Stimulated activated CD4-positive, alpha-beta T cell treated with anti-CD3 and anti-CD28 coated beads, Interleukin-15, amount 100 ng/mL, for 48 hours (primary cell): ENCODE results near the gene FAM217B.
"Not testable (repeated sequence)": the region's sequence is repeated elsewhere in the genome, so short reads cannot be mapped to it uniquely, and the experiment has no call there.

ENCODE experiments used
- DNase-seq, 2 donors: peaks; one replicate each; pipeline ENCODE4 v3.0.0-alpha.2; 2020; ENCODE audit warnings: low read depth in 2 of 2

The FAM217B gene

DNA sequence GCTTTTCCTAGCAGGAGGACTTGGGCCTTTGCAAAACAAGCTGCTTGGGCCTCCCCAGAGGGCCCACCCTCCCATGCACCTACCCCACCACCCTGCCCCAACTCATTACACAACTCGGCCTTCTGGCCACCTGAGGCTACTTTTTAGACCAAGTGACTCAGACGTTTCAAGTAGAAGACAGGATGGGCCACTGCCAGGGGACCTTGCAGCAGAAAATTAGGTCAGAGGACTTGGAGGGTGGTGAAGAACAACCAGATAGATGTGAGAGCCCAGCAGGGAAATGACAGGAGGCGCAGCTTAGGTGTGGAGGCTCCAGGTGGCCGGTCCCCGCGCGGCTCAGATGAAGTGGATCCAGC, 1.5 kb upstream of the FAM217B start:
- no peak for DNase-seq

DNA sequence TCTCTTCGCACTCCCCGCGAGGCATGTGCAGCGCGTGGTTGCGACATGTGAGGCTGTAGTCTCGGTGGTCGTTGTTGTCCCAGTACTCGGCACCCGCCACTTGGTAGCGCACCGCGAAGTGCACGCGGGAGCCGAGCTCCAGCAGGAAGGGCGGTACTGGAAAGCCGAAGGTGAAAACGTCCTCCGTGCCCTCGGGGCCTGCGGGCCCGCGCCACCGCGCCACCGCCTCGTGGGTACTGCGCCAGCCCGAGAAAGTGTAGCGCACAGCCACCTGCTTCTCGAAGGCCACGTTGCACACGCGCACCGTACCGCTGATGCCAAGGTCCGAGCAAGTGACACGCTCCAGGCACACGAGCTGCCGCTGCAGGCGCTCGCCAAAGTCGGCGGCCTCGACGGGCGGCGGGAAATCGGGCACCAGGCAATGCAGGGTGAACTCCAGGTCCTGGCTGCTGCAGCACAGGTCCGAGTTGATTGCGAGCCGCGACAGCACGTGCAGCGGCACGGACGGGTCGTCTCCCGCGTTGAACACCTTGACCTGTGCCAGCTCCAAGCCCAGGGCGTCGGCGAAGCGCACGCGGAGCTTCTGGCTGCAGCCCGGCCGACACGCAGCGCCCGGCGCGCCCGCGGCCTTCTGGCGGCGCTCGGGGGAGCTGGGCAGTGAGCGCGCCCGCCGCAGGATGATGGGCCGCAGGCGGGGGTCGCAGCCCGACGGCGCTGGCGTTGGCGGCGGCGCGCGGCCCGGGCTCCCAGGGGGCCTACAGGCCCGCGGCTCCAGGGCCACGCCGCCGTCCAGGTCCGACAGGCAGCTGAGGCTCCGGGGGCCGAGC, 924 bp upstream of the FAM217B start:
- DNase-seq: no peak

DNA sequence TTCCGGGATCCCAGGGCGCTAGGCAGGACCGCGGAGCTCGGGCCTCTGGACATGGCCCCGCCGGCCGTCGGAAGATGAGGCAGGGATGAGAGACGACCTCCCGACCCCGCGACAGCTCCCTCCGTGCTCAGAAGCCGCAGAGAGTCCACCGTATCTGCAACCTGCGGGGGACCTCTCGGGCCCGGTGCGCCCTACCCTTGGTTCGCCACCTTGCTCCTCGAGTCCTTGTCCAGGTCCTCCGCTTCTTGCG, 385 bp upstream of the FAM217B start:
- DNase-seq: no peak

DNA sequence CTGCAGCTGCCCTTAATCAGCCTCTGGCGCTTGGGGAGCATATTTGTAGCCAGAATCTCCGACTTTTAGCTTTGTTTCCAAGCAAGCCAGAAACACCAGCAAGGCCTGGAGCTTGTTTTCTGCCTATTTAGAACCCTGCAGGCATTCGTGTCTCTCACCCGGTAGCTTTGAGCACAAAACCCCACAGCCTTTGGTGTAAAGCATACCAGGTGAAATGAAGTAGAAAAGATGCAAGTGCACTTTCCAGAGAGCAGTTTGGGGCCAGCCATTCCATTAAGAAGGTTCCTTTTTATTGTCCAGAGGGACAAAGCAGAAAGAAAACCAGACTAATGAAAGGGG, 736 bp downstream of the FAM217B start:
- DNase-seq: no peak

DNA sequence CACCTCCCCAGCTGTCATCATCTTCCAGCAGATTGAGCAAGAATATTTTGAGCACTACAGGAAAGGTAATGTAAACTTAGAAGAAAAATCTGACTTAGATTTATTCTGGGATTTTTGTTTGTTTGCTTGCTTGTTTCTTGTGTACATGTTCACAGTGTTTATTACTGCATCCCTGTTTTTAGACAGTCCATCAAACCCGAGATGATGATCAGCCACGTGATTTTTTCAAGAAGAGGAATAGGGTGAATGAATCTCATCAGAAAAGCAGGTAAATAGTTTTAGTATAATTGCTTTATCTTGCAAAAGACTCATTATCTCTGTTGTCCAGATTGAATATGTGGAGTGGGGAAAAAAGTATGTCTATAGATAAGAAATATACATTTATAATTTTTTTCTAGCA, 2.1 kb downstream of the FAM217B start:
- no peak for DNase-seq

DNA sequence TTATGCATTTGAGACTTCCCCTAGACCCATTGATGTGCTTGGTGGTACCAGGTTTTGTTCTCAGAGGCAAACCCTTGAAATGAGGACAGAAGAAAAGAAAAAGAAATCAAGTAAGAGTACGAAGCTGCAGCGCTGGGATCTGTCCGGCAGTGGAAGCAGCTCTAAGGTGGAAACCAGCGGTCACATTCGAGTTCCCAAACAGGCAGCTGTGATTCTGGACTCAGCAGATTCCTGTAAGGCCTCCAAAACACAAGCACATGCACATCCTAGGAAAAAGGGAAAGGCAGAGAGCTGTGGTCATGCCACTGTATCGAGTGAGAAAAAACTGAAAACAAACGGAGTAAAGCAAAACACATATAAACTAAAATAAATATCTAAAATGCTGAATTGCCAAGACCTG, 4.5 kb downstream of the FAM217B start:
- no peak for DNase-seq

DNA sequence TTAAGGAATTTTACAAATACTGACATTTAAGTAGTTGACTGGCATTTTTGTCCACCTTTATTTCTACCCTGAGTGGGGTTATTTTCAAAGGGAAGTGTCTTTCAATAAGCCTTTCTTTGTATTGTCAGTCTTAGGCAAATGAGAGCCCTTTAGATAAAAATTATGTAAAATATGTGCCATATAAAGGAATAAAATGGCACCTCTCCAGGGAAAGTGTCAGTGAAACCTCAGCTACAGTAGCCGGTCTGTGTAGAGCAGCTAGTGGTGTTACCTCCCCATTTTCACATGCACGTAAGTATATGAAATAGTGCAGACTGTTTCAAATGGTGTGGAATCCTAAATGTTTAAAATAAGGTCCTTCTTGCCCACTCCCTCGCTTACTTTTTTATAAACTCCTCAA, 5.0 kb downstream of the FAM217B start:
- no peak for DNase-seq

DNA sequence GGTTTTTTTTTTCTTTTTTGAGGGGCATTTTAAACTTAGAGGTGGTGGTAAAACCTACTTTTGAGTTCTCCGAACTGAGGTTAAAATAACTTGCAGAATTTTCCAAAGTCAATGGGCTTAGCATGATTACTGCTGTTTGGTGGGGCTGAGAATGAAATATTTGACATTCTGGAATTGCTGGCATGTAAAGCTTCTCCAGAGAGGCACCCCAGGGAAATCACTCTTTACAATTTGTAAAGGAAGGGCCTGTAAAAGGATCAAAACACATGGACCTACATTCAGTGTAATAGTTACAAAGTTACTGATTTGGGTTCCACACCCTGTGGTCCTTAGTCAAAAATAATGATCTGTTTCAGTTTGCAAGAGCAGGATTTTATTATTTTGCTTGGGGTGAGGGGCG, 5.5 kb downstream of the FAM217B start:
- DNase-seq: no peak

DNA sequence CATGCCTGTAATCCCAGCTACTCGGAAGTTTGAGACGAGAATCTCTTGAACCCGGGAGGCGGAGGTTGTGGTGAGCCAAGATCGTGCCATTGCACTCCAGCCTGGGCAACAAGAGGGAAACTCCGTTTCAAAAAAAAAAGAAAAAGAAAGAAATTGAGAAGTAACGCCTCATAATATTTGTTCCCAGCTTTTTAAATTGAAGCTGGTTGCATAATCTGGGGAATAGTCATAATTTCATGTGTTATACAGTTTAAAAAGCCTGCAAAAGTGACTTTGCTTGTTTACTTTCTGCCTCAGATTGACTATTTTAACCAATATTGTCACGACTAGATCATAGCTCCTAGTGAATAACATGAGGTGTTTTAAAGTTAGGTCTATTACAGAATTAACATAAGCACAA, 7.2 kb downstream of the FAM217B start:
- no peak for DNase-seq

DNA sequence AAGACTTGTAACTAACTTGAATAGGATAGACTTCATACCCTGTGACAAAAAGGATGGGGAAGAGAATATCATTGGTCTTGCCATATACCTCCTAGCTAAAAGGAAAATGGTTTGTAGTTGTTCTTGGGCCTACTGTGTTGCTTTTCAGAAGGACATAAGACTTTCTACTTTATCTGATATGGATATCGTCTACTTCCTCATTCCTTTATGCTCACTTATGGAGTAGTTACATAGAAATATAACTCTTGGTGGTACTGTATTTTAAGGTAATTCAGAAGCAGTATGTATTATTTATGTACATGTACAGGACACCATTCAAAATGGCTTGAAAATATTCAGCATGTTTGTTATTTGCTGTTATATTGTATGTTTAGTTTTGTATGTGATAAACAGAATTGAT, 8.0 kb downstream of the FAM217B start:
- DNase-seq: no peak

DNA sequence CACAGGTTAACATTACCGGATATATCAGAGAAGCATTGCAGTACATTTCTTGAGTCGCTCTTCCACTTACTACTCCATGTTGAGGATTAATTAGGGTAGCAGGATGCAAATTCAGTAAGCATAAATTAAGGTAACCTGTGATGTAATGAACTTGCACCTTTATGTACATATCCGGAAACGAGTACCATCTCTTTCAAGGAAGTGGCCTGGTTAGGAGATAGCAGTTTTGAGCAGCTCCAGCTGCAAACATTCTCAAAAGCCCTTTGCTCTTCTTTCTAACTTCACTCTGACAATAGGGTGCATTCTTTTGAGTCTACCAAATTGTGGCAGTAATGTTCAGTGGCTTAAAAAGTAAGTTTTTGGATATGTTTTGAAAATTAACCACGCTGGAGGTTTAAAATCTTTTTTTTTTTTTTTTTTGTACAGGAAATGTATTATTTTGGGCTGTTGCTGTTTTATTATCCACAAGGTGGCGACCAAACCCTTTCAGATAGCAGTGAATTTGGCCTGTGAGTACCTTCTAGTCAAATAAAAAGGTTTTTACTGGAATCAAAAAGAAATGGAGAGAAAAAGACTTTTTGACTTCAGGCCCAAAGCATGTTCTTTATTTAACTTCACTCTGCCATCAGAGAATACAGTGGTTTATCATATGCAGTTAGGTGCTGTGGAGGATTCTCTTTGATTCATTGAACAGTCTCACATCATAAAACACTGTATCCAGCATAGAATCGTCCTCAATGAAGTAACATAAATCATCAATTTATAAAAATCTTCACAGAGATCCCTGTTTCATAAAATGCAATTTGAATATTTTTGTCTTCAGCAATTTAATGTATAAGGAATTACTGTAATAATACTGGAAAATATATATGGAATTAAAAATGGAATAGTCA, 8.9 kb downstream of the FAM217B start:
- DNase-seq: no peak

DNA sequence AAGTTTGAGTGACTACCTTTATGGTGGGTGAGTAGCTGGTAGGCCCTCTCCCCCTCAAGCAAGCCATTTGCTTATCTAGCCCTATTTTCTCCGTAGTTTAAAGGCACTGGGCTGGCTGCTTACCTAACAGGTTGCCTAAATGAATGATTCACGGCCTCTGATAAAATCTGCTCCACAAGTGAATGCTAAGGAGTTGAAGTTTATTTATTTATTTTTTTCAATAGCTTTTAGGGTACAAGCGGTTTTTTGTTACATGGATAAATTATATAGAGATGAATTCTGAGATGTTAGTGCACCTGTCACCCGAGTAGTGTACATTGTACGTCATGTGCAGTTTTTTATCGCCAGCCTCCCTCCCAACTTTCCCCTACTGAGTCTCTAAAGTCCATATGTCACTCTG, 9.7 kb downstream of the FAM217B start:
- DNase-seq: no peak

DNA sequence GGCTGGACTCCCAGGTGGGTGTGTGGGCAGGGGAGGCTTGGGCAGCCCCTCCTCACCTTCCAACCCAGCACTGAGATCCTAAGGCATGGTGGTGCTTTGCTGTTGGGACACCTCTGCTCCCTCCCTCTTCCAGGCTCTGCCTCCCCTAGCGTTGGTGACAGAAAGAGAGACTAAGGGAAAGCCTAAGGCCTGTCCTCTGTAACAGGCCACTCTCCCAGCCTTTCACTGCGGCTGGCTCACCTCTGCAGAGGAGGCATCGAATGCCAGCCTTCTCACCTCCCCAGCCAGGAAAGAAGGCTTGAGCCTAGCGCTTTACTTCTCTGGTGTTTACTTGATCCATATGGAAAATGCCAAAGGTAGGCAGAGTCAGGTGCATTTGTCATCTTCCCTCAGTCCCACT, 14.5 kb downstream of the FAM217B start:
- no peak for DNase-seq

DNA sequence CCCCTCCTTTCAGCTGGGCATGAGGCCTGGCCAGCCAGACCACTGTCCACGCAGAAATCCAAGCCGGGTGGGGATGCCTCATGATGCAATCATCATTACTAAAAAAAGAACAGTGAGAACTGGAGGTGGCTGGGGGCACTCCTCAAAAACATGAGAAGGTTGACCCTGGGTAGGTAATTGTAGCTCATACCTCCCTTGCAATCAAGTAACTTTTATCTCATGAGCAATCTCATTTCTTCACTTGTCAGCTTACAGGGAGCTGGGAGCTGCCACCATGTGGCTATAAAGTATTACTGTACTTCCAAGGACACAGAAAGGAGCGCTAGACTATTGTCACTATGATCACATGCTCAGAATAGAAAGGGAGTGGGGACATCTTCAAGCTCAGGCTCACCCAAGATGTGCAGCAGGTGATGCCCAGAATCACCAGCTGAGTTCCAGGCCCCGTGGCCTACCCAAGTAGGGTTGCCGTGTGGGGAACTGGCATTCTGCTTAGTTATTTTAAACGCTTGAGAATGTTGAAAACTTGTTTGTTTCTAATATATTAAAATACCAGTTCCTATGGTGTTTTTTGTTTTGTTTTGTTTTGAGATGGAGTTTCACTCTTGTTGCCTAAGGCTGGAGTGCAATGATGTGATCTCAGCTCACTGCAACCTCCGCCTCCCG, 15.1 kb downstream of the FAM217B start:
- DNase-seq: no peak

DNA sequence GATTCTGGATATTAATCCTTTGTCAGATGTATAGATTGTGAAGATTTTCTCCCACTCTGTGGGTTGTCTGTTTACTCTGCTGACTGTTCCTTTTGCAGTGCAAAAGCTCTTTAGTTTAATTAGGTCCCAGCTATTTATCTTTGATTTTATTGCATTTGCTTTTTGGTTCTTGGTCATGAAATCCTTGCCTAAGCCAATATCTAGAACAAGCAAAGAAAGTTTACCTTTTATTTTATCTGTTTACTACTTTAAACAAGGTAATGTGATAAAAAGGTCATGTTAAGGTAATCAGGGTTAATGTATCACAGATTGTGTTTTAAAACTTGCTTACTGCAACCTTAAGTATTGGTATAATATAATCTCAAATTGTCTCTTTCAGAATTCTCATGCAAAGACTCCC, 17.4 kb downstream of the FAM217B start:
- DNase-seq: not testable (repeated sequence)

DNA sequence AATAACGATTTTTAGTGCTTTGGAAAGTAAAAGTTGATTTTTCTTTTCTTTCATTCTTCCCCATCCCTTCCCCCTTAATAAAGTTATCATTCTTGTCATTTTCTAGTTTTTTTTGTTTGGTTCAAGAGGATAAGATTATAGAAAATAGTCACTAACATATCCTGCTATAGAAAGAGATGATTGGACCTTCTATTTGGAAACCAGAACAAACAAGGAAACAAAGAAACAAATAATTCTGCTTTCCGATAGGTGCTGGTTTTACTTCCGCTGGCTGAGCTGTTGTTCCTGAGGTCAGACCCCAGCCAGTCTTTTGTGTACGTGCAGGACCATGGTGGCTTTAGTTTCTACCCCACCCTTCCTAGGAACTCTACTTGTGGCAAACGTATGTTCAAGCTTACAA, 17.9 kb downstream of the FAM217B start, which contains the start of gene CDH26:
Gene CDH26, plus strand, starts transcription at position 301 of the 400 bp plus-strand sequence. CDS start 304 bp downstream, outside the sequence.
- DNase-seq: no peak

DNA sequence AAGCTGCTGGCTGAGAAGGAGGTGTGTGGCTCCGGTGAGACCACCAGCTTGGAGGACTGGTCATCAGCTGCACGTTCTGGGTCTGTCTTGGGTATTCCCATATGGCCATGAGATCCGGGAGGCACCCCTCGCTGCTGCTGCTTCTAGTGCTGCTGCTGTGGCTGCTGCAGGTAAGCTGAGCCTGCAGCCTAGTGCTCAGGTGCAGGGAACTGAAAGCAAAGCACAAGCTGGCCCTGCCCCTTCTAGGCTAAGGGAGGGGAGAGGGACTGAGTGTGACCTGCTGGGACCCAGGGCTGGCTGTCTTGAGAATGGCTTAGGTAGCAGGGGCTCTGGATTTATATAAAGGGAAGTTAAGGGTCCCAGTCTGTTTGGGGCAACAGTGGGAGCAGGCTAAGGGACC, 18.4 kb downstream of the FAM217B start:
- no peak for DNase-seq

DNA sequence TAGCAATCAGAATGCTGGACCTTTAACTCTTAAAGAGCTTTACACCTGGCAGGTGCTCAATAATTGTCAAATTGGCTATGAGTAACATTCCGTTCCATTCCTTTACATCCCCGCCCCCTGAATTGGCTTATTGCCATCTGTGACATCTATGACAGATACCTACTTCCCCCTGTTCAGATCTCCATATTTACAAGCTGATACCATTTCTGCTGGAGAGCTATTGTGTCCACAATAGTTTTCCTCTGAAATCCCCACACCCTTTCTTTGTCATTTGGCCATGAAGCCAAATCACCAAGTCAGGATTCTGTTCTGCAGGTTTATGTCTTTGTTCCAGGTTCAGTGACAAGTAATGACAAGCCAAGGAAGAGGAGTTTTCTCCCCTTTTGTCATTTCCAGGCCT, 21.2 kb downstream of the FAM217B start:
- DNase-seq: no peak

DNA sequence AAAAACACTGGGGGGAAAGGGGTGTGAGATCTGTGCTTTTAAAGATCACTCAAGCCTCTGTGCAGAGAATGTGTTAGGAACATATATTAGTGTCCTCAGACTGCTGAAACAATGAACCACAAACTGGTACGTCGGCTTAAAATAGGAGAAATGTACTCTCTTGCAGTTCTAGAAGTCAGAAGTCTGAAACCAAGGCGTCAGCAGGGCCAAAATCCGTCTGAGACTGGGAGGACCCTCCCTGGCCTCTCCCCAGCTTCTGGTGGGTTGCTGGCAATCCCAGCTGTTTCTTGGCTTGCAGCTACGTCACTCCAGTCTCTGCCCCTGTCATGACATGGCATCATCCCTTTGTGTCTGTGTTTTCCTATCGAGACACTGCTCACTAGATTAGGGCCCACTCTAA, 22.0 kb downstream of the FAM217B start:
- DNase-seq: no peak

DNA sequence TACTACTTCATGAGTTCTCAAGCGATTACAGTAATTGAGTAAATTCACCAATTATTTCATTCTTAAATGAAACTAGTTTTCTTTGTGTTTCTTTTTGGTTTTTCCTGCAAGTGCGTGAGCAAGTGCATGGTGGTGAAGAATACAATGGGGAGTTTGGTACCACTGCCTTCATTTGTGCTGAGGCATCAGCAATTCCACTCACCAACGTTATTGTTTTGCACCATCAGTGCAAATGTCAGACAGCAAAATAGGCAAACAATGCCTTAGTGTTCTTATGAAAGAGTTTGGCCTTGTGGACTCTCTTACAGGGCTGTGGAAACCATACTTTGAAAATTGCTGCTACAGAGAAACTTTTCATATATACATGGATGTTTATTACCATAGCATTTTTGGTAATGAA, 26.2 kb downstream of the FAM217B start:
- no peak for DNase-seq

DNA sequence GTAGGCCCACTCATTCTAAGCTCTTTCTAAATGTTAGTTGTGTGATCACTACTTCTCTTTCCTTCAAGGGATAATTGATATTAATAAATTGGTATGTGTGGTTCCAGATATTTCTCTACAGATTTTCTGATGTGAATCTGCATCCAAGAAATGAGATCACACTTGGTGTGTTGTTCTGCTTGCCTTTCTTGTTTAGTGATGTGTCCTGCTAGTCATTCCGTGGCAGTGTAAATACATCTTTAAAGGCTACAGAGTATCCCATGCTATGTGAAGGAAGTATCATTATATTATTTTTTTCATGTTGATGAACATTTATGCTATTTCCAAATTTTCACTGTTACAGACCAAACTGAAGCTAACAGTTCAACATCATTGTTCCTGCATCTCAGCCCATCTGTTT, 31.2 kb downstream of the FAM217B start:
- DNase-seq: no peak

DNA sequence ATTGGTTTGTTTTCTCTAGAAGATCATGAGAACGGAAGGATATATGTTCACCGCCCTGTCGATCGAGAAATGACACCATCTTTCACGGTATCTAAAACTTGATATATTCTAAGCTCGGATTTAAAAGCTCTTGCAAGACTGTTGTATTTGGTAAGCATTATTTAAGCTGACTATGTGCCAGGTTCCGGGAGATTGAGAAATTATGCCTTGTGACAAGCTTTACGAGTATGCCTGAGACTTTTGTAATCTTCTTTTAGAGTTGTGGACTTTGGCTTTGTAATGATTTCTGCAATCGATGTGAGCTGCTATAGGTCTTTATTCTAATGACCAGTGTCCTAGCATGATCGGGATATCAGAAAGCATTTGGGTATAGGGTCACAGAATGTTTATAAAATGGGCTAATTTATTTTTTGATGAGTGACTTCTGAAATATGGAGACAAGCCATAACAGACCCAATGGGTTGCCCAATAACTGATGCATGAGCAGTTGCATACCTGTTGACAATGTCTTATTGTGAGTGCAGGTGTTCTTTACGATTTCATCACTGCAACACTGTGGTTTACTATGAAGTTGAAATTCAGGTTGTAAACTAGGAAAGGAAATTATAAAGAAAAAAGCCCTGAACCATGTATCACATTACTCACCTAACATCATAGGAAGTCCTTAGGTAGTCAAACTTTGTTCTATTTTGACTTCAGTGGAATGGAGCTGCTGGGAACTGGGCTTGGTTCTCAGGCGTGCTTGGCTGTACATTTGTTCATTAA, 32.0 kb downstream of the FAM217B start:
- no peak for DNase-seq
